Glutamatergic neuron (in vitro differentiated cells): ENCODE measurements around the gene TMEM61. TPM values are rescaled to one million over a fixed set of nuclear protein-coding genes. Genes with fewer than 3 reads are reported as not detected.

Source experiments
- DNase-seq: peaks from one replicate; pipeline ENCODE4 v3.0.0; 2022
- H3K27ac Mint-ChIP-seq: one replicate; pipeline ENCODE4 v1.8.0; 2020; ENCODE audit warnings: mild to moderate bottlenecking, mixed read lengths, inconsistent platforms; ENCODE audit not compliant: unreplicated experiment
- H3K27me3 Mint-ChIP-seq: one replicate; pipeline ENCODE4 v1.8.0; 2020; ENCODE audit warnings: mild to moderate bottlenecking, moderate library complexity, mixed read lengths, inconsistent platforms; ENCODE audit not compliant: unreplicated experiment
- H3K36me3 Mint-ChIP-seq: one replicate; pipeline ENCODE4 v1.8.0; 2020; ENCODE audit warnings: mild to moderate bottlenecking, mixed read lengths, inconsistent platforms; ENCODE audit not compliant: unreplicated experiment
- H3K4me1 Mint-ChIP-seq: one replicate; pipeline ENCODE4 v1.8.0; 2020; ENCODE audit warnings: mild to moderate bottlenecking, low read depth, mixed read lengths, inconsistent platforms; ENCODE audit not compliant: unreplicated experiment
- H3K4me3 Mint-ChIP-seq: one replicate; pipeline ENCODE4 v1.8.0; 2020; ENCODE audit warnings: mild to moderate bottlenecking, mixed read lengths, inconsistent platforms; ENCODE audit not compliant: unreplicated experiment
- H3K9me3 Mint-ChIP-seq: one replicate; pipeline ENCODE4 v1.8.0; 2020; ENCODE audit warnings: mild to moderate bottlenecking, moderate library complexity, mixed read lengths, inconsistent platforms; ENCODE audit not compliant: unreplicated experiment
- total RNA-seq: library from RNA; stranded (reverse); fragmentation: NEBNext Ultra II Directional; extraction: Animal tissue kit (Norgen Biotek cat#: 25700); gene quantifications from one replicate; pipeline ENCODE4 v1.2.1, GENCODE V29; 2021; ENCODE audit not compliant: unreplicated experiment
- TF ChIP-seq, protein P1 (sequence below): fragments of 200-600 bp; sonication (generic); IDR thresholded peaks from one replicate; pipeline ENCODE4 v1.5.0; 2021; ENCODE audit not compliant: partially characterized antibody, unreplicated experiment

Gene TMEM61
- total RNA-seq, 1 donor from 2014 or later, result not detected

GRCh38 chr1:54984131-54984842 lies 3.9 kb downstream of the TMEM61 start:
- DNase-seq, result no peak
- TF ChIP-seq, protein P1, sequence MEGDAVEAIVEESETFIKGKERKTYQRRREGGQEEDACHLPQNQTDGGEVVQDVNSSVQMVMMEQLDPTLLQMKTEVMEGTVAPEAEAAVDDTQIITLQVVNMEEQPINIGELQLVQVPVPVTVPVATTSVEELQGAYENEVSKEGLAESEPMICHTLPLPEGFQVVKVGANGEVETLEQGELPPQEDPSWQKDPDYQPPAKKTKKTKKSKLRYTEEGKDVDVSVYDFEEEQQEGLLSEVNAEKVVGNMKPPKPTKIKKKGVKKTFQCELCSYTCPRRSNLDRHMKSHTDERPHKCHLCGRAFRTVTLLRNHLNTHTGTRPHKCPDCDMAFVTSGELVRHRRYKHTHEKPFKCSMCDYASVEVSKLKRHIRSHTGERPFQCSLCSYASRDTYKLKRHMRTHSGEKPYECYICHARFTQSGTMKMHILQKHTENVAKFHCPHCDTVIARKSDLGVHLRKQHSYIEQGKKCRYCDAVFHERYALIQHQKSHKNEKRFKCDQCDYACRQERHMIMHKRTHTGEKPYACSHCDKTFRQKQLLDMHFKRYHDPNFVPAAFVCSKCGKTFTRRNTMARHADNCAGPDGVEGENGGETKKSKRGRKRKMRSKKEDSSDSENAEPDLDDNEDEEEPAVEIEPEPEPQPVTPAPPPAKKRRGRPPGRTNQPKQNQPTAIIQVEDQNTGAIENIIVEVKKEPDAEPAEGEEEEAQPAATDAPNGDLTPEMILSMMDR, result no peak
- Mint-ChIP-seq H3K27me3 (peaks cover 12% of the 10 kb centered on the region), H3K4me1 (peaks cover 2% of the 10 kb centered on the region), H3K4me3 (no peak overlapping the region), H3K27ac (no peak overlapping the region), H3K9me3 (peaks cover 2% of the 10 kb centered on the region), H3K36me3 (no peaks in the 10 kb centered on the region)

DNA sequence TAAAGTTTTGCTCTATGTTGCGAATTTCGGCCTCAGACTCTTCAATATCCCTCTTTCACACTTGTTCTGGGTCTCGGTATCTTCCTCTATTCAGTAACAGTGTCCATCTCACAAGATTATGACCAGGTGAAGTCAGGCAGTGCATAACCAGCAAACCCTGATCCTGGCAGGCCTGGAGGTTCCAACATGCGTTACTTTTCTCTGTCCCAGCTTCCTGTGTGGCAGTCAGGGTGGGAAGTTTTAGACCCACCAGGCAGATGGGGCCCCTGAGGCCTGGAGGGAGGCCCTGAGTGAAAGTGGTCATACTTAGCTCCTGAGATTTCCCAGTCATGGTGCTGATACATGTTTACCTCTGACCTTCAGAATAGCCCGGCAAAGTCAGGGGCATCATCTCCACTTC lies 5.1 kb downstream of the TMEM61 start:
- peaks cover 6% of the 10 kb centered on the region for H3K9me3 Mint-ChIP-seq
- H3K27me3 Mint-ChIP-seq, result peaks cover 12% of the 10 kb centered on the region
- no peak overlapping the region for H3K4me3 Mint-ChIP-seq
- H3K36me3 Mint-ChIP-seq, result no peaks in the 10 kb centered on the region
- no peak for DNase-seq
- H3K4me1 Mint-ChIP-seq, result no peaks in the 10 kb centered on the region
- TF ChIP-seq, protein P1, result no peak
- H3K27ac Mint-ChIP-seq, result no peak overlapping the region

DNA sequence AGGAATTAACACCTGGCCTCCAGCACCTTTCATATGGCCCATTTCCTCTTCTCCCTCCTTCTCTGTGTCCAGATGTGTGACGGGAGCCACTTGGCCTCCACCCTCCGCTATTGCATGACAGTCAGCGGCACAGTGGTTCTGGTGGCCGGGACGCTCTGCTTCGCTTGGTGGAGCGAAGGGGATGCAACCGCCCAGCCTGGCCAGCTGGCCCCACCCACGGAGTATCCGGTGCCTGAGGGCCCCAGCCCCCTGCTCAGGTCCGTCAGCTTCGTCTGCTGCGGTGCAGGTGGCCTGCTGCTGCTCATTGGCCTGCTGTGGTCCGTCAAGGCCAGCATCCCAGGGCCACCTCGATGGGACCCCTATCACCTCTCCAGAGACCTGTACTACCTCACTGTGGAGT lies 5.6 kb downstream of the TMEM61 start:
- TF ChIP-seq, protein P1, result no peak
- Mint-ChIP-seq H3K27ac (no peak overlapping the region), H3K9me3 (peaks cover 9% of the 10 kb centered on the region), H3K4me1 (no peaks in the 10 kb centered on the region), H3K36me3 (no peaks in the 10 kb centered on the region), H3K4me3 (no peak overlapping the region), H3K27me3 (peaks cover 10% of the 10 kb centered on the region)
- no peak for DNase-seq

- no peak overlapping the region for H3K27ac Mint-ChIP-seq
- TF ChIP-seq, protein P1, result no peak
- no peak overlapping the region for H3K4me3 Mint-ChIP-seq
- no peaks in the 10 kb centered on the region for H3K4me1 Mint-ChIP-seq
- no peaks in the 10 kb centered on the region for H3K36me3 Mint-ChIP-seq
- H3K27me3 Mint-ChIP-seq, result peaks cover 6% of the 10 kb centered on the region
- no peak for DNase-seq
- peaks cover 6% of the 10 kb centered on the region for H3K9me3 Mint-ChIP-seq
Measured at GRCh38 chr1:54986533-54986932, 6.1 kb downstream of the TMEM61 start.

DNA sequence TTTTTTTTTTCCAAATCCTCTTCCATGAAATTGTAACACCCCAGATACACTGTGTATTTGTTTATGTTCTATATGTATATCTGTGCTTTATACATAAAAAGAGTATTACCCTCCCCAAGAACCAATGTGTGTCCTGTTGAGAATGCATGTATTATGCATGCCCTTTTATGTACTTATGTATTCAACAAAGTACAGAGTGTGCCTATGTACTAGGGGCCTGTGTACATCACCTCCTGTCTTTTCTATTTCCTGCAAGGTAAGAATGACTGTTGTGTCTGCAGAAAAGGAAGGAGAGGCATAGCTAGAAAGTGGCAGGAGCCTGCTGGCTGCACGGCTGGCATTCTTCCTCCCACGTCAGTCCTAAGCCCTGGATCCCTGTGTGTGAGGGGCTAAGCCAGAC lies 7.0 kb downstream of the TMEM61 start:
- no peaks in the 10 kb centered on the region for H3K36me3 Mint-ChIP-seq
- DNase-seq, result no peak
- peaks cover 6% of the 10 kb centered on the region for H3K9me3 Mint-ChIP-seq
- TF ChIP-seq, protein P1, result no peak
- peaks cover 4% of the 10 kb centered on the region for H3K27me3 Mint-ChIP-seq
- H3K4me1 Mint-ChIP-seq, result no peaks in the 10 kb centered on the region
- no peak overlapping the region for H3K4me3 Mint-ChIP-seq
- H3K27ac Mint-ChIP-seq, result no peak overlapping the region
